ENCODE results near the gene DAG1. TPM values are rescaled to one million over a fixed set of nuclear protein-coding genes. Genes with fewer than 3 reads are reported as not detected.

DAG1 gene
- total and polyA plus RNA-seq, 2 experiments from 2014 or later: 50.3 to 59.9 TPM

DNA sequence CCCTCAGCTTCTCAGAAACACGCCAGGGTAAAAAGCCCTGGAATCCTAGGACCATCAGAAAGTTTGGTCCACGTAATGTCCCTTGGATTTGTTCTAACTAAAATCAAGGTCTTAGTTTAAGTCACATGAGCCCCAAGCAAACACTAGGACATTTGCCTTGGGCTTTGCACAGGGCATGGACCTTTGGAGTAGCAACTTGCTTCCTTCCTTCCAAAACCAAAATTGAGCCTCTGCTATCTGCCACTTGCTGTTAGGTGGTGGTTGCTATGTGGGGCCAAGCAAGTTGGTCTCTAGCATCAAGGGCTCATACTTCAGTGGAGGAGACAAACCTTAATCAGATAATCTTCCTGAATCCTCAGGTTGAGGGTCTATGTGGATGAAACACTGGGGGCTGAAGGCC lies 4.0 kb upstream of the DAG1 start:
- WGBS (ENCODE audit: low lambda C conversion rate, missing lambda C conversion rate): 77% methylated on average over 2 of the region's 2 CpGs
- H3K4me1 ChIP-seq (ENCODE audit: insufficient read depth): peaks cover 37% of the 10 kb centered on the region
- DNase-seq (ENCODE audit: low spot score): no peak
- H4K20me1 ChIP-seq (ENCODE audit: insufficient read depth, poor library complexity, severe bottlenecking): no peaks in the 10 kb centered on the region
- no peak overlapping the region for H2AFZ ChIP-seq
- peak overlapping the region; percentile 83 for H3K27ac ChIP-seq
- H3K4me3 ChIP-seq: no peak overlapping the region
- H3K4me2 ChIP-seq: no peak overlapping the region
- no peak for TF ChIP-seq EZH2phosphoT487 (IDR thresholded peaks at IDR 0.05; ENCODE audit: low read depth, severe bottlenecking, unreplicated experiment)
- no peak for TF ChIP-seq EZH2 (IDR thresholded peaks at IDR 0.05; ENCODE audit: borderline replicate concordance)
- TF ChIP-seq, protein P1, sequence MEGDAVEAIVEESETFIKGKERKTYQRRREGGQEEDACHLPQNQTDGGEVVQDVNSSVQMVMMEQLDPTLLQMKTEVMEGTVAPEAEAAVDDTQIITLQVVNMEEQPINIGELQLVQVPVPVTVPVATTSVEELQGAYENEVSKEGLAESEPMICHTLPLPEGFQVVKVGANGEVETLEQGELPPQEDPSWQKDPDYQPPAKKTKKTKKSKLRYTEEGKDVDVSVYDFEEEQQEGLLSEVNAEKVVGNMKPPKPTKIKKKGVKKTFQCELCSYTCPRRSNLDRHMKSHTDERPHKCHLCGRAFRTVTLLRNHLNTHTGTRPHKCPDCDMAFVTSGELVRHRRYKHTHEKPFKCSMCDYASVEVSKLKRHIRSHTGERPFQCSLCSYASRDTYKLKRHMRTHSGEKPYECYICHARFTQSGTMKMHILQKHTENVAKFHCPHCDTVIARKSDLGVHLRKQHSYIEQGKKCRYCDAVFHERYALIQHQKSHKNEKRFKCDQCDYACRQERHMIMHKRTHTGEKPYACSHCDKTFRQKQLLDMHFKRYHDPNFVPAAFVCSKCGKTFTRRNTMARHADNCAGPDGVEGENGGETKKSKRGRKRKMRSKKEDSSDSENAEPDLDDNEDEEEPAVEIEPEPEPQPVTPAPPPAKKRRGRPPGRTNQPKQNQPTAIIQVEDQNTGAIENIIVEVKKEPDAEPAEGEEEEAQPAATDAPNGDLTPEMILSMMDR (IDR thresholded peaks at IDR 0.05; ENCODE audit: poor library complexity): no peak
- peaks cover 1% of the 10 kb centered on the region for H3K79me2 ChIP-seq
- no peaks in the 10 kb centered on the region for H3K27me3 ChIP-seq
- no peaks in the 10 kb centered on the region for H3K9me2 ChIP-seq (replicated peaks; ENCODE audit: insufficient read depth)
- no peaks in the 10 kb centered on the region for H3K36me3 ChIP-seq (replicated peaks; ENCODE audit: insufficient read depth, low read depth)
- no peaks in the 10 kb centered on the region for H3K9me3 ChIP-seq (ENCODE audit: low read depth)

DNA sequence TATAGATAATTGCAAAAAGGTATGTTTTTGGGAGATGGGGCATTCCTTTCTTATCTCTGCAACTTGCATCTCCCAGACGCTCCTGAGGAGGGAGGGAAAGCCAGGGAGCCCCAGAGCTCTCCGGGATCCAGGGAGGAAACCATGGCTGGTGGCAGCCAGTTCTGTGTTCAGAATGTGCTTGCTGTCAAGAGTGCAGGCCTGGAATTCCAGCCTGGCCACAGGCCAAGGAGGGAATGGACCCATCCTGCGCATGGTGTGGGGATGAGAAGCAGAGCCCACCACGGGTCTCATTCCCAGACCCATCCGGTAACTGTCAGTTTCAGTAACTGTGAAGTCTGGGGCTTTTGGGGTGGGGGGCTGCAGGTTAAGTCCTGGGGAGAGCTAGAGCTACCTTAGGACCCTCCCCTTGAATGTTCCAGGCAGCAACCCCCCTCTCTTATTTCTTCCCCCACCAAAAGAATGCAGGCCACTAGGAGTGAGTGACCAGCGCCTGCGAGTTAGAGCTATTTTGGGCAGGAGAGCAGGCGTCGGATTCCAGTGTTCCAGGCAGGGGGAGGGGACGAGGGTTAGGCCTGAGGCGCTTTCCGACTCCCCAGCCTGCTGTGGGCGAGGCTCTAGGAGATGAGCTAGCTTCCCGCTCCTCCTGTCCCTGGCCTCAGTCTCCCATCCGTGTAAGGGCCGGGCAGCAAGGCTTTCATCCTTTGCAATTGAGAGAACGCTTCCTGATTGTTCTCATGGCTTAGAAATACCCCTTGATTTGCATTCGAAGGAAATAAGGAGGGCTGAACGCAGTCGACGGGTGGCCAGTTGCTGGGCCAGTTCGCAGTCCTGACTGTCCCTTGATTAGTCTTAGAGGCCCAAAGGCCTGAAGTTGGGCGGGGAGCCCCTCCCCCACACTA lies 781 bp upstream of the DAG1 start:
- Histone ChIP-seq H2AFZ (peak overlapping the region; percentile 62), H3K4me2 (peak overlapping the region; percentile 86), H3K27ac (peak overlapping the region; percentile 98), H3K79me2 (peaks cover 33% of the 10 kb centered on the region), H3K27me3 (no peaks in the 10 kb centered on the region), H3K9me3 (ENCODE audit: low read depth) (no peaks in the 10 kb centered on the region), H3K9me2 (replicated peaks; ENCODE audit: insufficient read depth) (no peaks in the 10 kb centered on the region), H3K36me3 (replicated peaks; ENCODE audit: insufficient read depth, low read depth) (no peaks in the 10 kb centered on the region), H4K20me1 (ENCODE audit: insufficient read depth, poor library complexity, severe bottlenecking) (peaks cover 7% of the 10 kb centered on the region), H3K4me1 (ENCODE audit: insufficient read depth) (peaks cover 31% of the 10 kb centered on the region), H3K4me3 (peak overlapping the region; percentile 30)
- TF ChIP-seq, protein P1 (IDR thresholded peaks at IDR 0.05; ENCODE audit: poor library complexity): no peak
- TF ChIP-seq EZH2 (IDR thresholded peaks at IDR 0.05; ENCODE audit: borderline replicate concordance) (no peak), EZH2phosphoT487 (IDR thresholded peaks at IDR 0.05; ENCODE audit: low read depth, severe bottlenecking, unreplicated experiment) (no peak)
- peak; percentile 82 for DNase-seq (ENCODE audit: low spot score)
- 8% methylated on average over 23 of the region's 23 CpGs for WGBS (ENCODE audit: low lambda C conversion rate, missing lambda C conversion rate)

- Histone ChIP-seq H3K36me3 (replicated peaks; ENCODE audit: insufficient read depth, low read depth) (no peaks in the 10 kb centered on the region), H3K4me2 (peak overlapping the region; percentile 78), H3K27me3 (no peaks in the 10 kb centered on the region), H3K9me2 (replicated peaks; ENCODE audit: insufficient read depth) (no peaks in the 10 kb centered on the region), H3K79me2 (peaks cover 49% of the 10 kb centered on the region), H3K4me1 (ENCODE audit: insufficient read depth) (peaks cover 26% of the 10 kb centered on the region), H4K20me1 (ENCODE audit: insufficient read depth, poor library complexity, severe bottlenecking) (peaks cover 7% of the 10 kb centered on the region), H3K27ac (peak overlapping the region; percentile 94), H3K9me3 (ENCODE audit: low read depth) (no peaks in the 10 kb centered on the region), H2AFZ (peak overlapping the region; percentile 66), H3K4me3 (peak overlapping the region; percentile 75)
- no peak for DNase-seq (ENCODE audit: low spot score)
- 5% methylated on average over 23 of the region's 23 CpGs for WGBS (ENCODE audit: low lambda C conversion rate, missing lambda C conversion rate)
- no peak for TF ChIP-seq EZH2phosphoT487 (IDR thresholded peaks at IDR 0.05; ENCODE audit: low read depth, severe bottlenecking, unreplicated experiment)
- TF ChIP-seq EZH2 (IDR thresholded peaks at IDR 0.05; ENCODE audit: borderline replicate concordance): no peak
- TF ChIP-seq, protein P1 (IDR thresholded peaks at IDR 0.05; ENCODE audit: poor library complexity): no peak
Observed at GRCh38 chr3:49470714-49471420, 800 bp downstream of the DAG1 start.

Measured in hepatocyte (in vitro differentiated cells).